Fibroblast of lung (primary cell): ENCODE data around the gene FBLN7. TPM values are rescaled to one million over a fixed set of nuclear protein-coding genes. Genes with fewer than 3 reads are reported as not detected.
"Not testable (repeated sequence)": the region's sequence is repeated elsewhere in the genome, so short reads cannot be mapped to it uniquely, and the experiment has no call there.

ENCODE experiments used
- DNase-seq, 2 donors: peaks; one replicate each; pipeline versions ENCODE4 v3.0.0 to v3.0.0-alpha.2; 2010; ENCODE audit warnings: low read depth in 2 of 2
- H2AFZ ChIP-seq: 2 replicates; pipeline ENCODE4 v1.5.1; 2012; ENCODE audit warnings: low read length, control low read depth, inconsistent platforms
- H3K27ac ChIP-seq: 2 replicates; pipeline ENCODE4 v1.5.1; 2011; ENCODE audit warnings: low read length, control low read depth; ENCODE audit not compliant: insufficient read depth
- H3K27me3 ChIP-seq: 2 replicates; pipeline ENCODE4 v1.5.1; 2011; ENCODE audit warnings: mild to moderate bottlenecking, low read length; ENCODE audit not compliant: control insufficient read depth, insufficient read depth
- H3K36me3 ChIP-seq: 2 replicates; pipeline ENCODE4 v1.5.1; 2011; ENCODE audit warnings: low read length; ENCODE audit not compliant: control insufficient read depth, insufficient read depth
- H3K4me1 ChIP-seq: 2 replicates; pipeline ENCODE4 v1.5.1; 2011; ENCODE audit warnings: low read length; ENCODE audit not compliant: control insufficient read depth, insufficient read depth; ENCODE audit errors: extremely low read depth
- H3K4me2 ChIP-seq: 2 replicates; pipeline ENCODE4 v1.5.1; 2011; ENCODE audit warnings: low read length, control low read depth; ENCODE audit not compliant: insufficient read depth; ENCODE audit errors: extremely low read depth
- H3K4me3 ChIP-seq, 4 experiments: fragments of 200-600 bp in 1 of 4; sonication (generic) in 1 of 4; replicated peaks in 1 of 4; 2 replicates each; pipeline ENCODE4 v1.5.1; 2011 to 2016; ENCODE audit warnings: low read length in 4 of 4, low read depth in 3 of 4, mild to moderate bottlenecking in 3 of 4, control low read depth in 2 of 4, inconsistent platforms in 1 of 4, mixed read lengths in 1 of 4; ENCODE audit not compliant: insufficient read depth in 1 of 4; ENCODE audit errors: control extremely low read depth in 1 of 4
- H3K79me2 ChIP-seq: 2 replicates; pipeline ENCODE4 v1.5.1; 2012; ENCODE audit warnings: mild to moderate bottlenecking, low read length, inconsistent platforms; ENCODE audit not compliant: control insufficient read depth, insufficient read depth
- H3K9ac ChIP-seq: 2 replicates; pipeline ENCODE4 v1.5.1; 2011; ENCODE audit warnings: mild to moderate bottlenecking, low read length, control low read depth; ENCODE audit not compliant: insufficient read depth
- H3K9me3 ChIP-seq: 2 replicates; pipeline ENCODE4 v1.5.1; 2012; ENCODE audit warnings: low read depth, low read length; ENCODE audit not compliant: control insufficient read depth, insufficient read depth
- H4K20me1 ChIP-seq: 2 replicates; pipeline ENCODE4 v1.5.1; 2011; ENCODE audit warnings: low read length; ENCODE audit not compliant: control insufficient read depth, insufficient read depth; ENCODE audit errors: extremely low read depth
- CTCF ChIP-seq, 2 donors: IDR thresholded peaks in 1 of 2; conservative IDR thresholded peaks in 1 of 2; 1 replicate in 1 of 2; 2 replicates in 1 of 2; pipeline ENCODE4 v1.5.1; 2011 to 2012; ENCODE audit warnings: low read length in 2 of 2, control low read depth in 1 of 2, inconsistent platforms in 1 of 2, low read depth in 1 of 2, mild to moderate bottlenecking in 1 of 2
- EZH2 ChIP-seq: IDR thresholded peaks from 2 replicates; pipeline ENCODE4 v1.5.1; 2012; ENCODE audit warnings: low read length, control low read depth, mild to moderate bottlenecking; ENCODE audit errors: missing control alignments
- polyA plus RNA-seq, 2 donors: library from polyadenylated mRNA; depleted of rRNA in 1 of 2; stranded (reverse) in 1 of 2; unstranded in 1 of 2; fragments of >200 nt; gene quantifications; 2 replicates each; pipeline ENCODE4 v1.2.1, GENCODE V29; 2011 to 2012; ENCODE audit warnings: missing spikeins in 1 of 2
- total RNA-seq: library from RNA; depleted of rRNA; stranded (reverse); fragments of >200 nt; gene quantifications from 2 replicates; pipeline ENCODE4 v1.2.1, GENCODE V29; 2014

The FBLN7 gene
- total and polyA plus RNA-seq, 2 donors (not counting 1 experiment from before 2014, with no cell fraction given) = 0.99 to 4.6 TPM

DNA sequence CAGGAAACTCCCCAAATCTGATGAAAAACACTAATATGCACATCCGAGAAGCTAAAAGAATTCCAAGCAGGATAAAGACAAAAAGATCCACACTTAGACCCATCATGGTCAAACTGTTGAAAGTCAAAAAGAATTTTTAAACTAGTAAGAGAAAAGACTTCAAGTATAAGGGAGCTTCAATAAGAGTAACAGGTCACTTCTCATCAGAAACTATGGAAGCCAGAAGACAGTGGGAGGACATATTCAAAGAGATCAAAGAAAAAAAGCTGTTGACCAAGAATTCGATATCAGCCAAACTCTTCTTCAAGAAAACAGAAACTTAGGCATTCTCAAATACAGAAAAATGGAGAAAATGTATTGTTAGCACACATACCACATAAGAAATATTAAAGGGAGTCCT is 66.2 kb downstream of the FBLN7 start:
- H3K9ac ChIP-seq = no peak overlapping the region
- H3K79me2 ChIP-seq = no peaks in the 10 kb centered on the region
- TF ChIP-seq EZH2 = no peak
- no peak for TF ChIP-seq CTCF (conservative IDR thresholded peaks at IDR 0.05 in 1 of 2, IDR thresholded peaks at IDR 0.05 in 1 of 2; ENCODE audit: low read depth in 1 of 2, low read length in 2 of 2)
- H3K27ac ChIP-seq = no peak overlapping the region
- H2AFZ ChIP-seq = no peak overlapping the region
- no peak overlapping the region for H3K4me2 ChIP-seq
- H3K9me3 ChIP-seq = no peaks in the 10 kb centered on the region
- no peaks in the 10 kb centered on the region for H3K4me1 ChIP-seq
- peak; percentile 6 to 34 for DNase-seq
- no peaks in the 10 kb centered on the region for H4K20me1 ChIP-seq
- H3K27me3 ChIP-seq = no peaks in the 10 kb centered on the region
- no peaks in the 10 kb centered on the region for H3K36me3 ChIP-seq
- H3K4me3 ChIP-seq = no peak overlapping the region

- not testable (repeated sequence) for H3K79me2 ChIP-seq, H3K36me3 ChIP-seq, H3K27ac ChIP-seq, H3K27me3 ChIP-seq, DNase-seq, H3K4me3 ChIP-seq, H4K20me1 ChIP-seq, H2AFZ ChIP-seq, H3K9ac ChIP-seq, H3K4me2 ChIP-seq, H3K4me1 ChIP-seq, H3K9me3 ChIP-seq
These were observed 69.7 kb downstream of the FBLN7 start for GRCh38 chr2:112207905-112208304.

DNA sequence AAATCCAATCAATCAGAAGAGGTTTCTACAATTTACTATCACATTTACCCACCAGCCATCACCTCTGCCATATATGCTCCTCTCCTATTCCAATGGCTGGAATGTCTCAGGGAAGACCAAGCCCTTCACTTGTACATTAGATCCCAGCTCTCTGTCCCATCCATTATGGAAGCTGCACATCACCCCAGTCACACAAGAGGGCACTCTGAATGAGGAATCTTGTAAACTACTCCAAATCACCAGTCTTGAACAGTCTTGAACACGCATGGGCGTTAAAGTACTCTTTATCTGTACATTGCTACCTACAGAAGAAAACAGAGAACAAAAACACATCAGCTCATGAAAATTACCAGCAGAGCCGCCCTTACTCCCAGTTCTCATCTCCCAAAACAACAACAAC is 78.0 kb downstream of the FBLN7 start:
- no peaks in the 10 kb centered on the region for H3K4me1 ChIP-seq
- no peaks in the 10 kb centered on the region for H3K36me3 ChIP-seq
- DNase-seq = peak; percentile 4 to 9
- H3K27ac ChIP-seq = no peak overlapping the region
- H3K27me3 ChIP-seq = no peaks in the 10 kb centered on the region
- no peak for TF ChIP-seq EZH2
- peak in 1 of 2 donors; percentile 23 for TF ChIP-seq CTCF (conservative IDR thresholded peaks at IDR 0.05 in 1 of 2, IDR thresholded peaks at IDR 0.05 in 1 of 2; ENCODE audit: low read depth in 1 of 2, low read length in 2 of 2)
- no peaks in the 10 kb centered on the region for H4K20me1 ChIP-seq
- no peak overlapping the region for H2AFZ ChIP-seq
- no peak overlapping the region for H3K4me2 ChIP-seq
- H3K79me2 ChIP-seq = no peaks in the 10 kb centered on the region
- H3K4me3 ChIP-seq = no peak overlapping the region
- no peak overlapping the region for H3K9ac ChIP-seq
- no peaks in the 10 kb centered on the region for H3K9me3 ChIP-seq

- H3K9ac ChIP-seq = no peak overlapping the region
- no peak overlapping the region for H3K4me2 ChIP-seq
- no peaks in the 10 kb centered on the region for H3K36me3 ChIP-seq
- TF ChIP-seq EZH2 = no peak
- TF ChIP-seq CTCF (conservative IDR thresholded peaks at IDR 0.05 in 1 of 2, IDR thresholded peaks at IDR 0.05 in 1 of 2; ENCODE audit: low read depth in 1 of 2, low read length in 2 of 2) = no peak
- no peaks in the 10 kb centered on the region for H3K27me3 ChIP-seq
- DNase-seq = no peak
- H3K9me3 ChIP-seq = no peaks in the 10 kb centered on the region
- H3K27ac ChIP-seq = no peak overlapping the region
- no peaks in the 10 kb centered on the region for H3K4me1 ChIP-seq
- H2AFZ ChIP-seq = no peak overlapping the region
- no peaks in the 10 kb centered on the region for H4K20me1 ChIP-seq
- H3K4me3 ChIP-seq = no peak overlapping the region
- no peaks in the 10 kb centered on the region for H3K79me2 ChIP-seq
These were observed 79.7 kb downstream of the FBLN7 start for GRCh38 chr2:112217854-112218253.
